Testis (tissue), 3 donors: ENCODE data around the gene VIT. TPM values are rescaled to one million over a fixed set of nuclear protein-coding genes. Genes with fewer than 3 reads are reported as not detected.

Experiments used
- DNase-seq: peaks from one replicate; pipeline ENCODE4 v3.0.0-alpha.2; 2019
- H3K27ac ChIP-seq, 2 donors: fragments of 200-600 bp; sonication (generic); one replicate each; pipeline ENCODE4 v1.5.1; 2019
- H3K27me3 ChIP-seq: fragments of 200-600 bp; sonication (generic); one replicate; pipeline ENCODE4 v1.5.1; 2019
- H3K36me3 ChIP-seq: fragments of 200-600 bp; sonication (generic); one replicate; pipeline ENCODE4 v1.5.1; 2017; ENCODE audit warnings: low read depth; ENCODE audit errors: missing control alignments
- H3K4me1 ChIP-seq: fragments of 200-600 bp; sonication (generic); one replicate; pipeline ENCODE4 v1.5.1; 2019
- H3K4me3 ChIP-seq, 2 donors: fragments of 200-600 bp; sonication (generic); one replicate each; pipeline ENCODE4 v1.5.1; 2017 to 2019
- H3K9me3 ChIP-seq: fragments of 200-600 bp; sonication (generic); one replicate; pipeline ENCODE4 v1.5.1; 2017
- POLR2A ChIP-seq: fragments of 450-650 bp; IDR thresholded peaks from one replicate; pipeline ENCODE4 v1.6.1; 2017; ENCODE audit warnings: antibody characterized with exemption, mild to moderate bottlenecking, moderate library complexity
- WGBS, 2 donors: methylation state at CpG; one replicate each; pipeline ENCODE4 v1.1.5; 2018; 5-methylcytosine and 5-hydroxymethylcytosine counted together
- intact Hi-C: fragments of 100-400 bp; cut with DNase I; formaldehyde crosslinking; loops from one replicate; pipeline ENCODE4 v1.15.1; 2023; ENCODE audit warnings: low total_unique reads
- polyA plus RNA-seq: library from polyadenylated mRNA; stranded (reverse); fragments of 350-450 nt; fragmentation: Illumina TruSeq; extraction: RNeasy Lipid Tissue Mini Kit (QIAGEN cat#74804); gene quantifications from one replicate; pipeline ENCODE4 v1.2.3, GENCODE V29; 2014; ENCODE audit warnings: low read depth, low replicate concordance; ENCODE audit not compliant: insufficient read depth
- total RNA-seq, 2 donors: library from RNA; depleted of rRNA; stranded (reverse); fragments of >200 nt; gene quantifications; one replicate each; pipeline ENCODE4 v1.2.3, GENCODE V29; 2016
- TF ChIP-seq, protein P1 (sequence below), 3 experiments: fragments of 450-650 bp in 2 of 3; fragments of 200-600 bp in 1 of 3; sonication (generic) in 1 of 3; IDR thresholded peaks; one replicate each; pipeline ENCODE4 v1.5.1; 2016 to 2019; ENCODE audit warnings: antibody characterized with exemption in 3 of 3, mild to moderate bottlenecking in 2 of 3, moderate library complexity in 1 of 3

Gene VIT
- total and polyA plus RNA-seq, 3 donors from 2014 or later: 5.6 to 9.4 (median 7.2) TPM

DNA sequence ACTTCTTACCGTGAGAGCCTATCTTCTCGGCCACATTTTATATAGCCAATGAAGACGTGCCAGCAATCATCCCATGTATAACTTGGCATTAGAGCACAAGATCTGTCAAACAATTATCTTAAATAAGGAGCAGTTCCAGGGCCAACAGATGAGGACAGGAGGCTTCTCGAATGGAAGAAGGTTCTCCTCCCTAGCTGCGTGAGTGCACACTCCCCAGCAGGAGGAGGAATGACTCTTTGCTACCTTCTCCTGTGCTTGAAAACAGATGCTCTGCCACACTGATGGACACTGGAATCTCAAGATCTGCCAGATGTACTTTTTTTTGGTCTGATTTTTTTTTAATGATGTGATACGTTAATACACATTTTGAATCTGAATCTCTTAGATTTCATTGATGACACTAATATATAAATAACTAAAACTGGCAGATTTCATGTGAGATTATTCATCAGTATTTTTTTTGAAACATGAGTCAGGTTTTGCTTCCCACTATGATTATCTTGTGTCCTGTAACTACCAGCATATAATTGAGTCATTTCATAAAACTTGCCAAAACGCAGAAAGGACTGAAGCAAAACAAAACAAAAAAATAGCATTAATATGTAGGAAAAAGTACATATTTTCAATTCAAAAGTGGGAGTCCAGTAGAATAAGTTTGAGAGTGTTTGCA, 626 bp upstream of the VIT start:
- peaks cover 8% of the 10 kb centered on the region for H3K4me1 ChIP-seq
- intact Hi-C loops: no loop called here
- WGBS, 2 donors: 44 to 50% methylated on average over 7 of the region's 7 CpGs

DNA sequence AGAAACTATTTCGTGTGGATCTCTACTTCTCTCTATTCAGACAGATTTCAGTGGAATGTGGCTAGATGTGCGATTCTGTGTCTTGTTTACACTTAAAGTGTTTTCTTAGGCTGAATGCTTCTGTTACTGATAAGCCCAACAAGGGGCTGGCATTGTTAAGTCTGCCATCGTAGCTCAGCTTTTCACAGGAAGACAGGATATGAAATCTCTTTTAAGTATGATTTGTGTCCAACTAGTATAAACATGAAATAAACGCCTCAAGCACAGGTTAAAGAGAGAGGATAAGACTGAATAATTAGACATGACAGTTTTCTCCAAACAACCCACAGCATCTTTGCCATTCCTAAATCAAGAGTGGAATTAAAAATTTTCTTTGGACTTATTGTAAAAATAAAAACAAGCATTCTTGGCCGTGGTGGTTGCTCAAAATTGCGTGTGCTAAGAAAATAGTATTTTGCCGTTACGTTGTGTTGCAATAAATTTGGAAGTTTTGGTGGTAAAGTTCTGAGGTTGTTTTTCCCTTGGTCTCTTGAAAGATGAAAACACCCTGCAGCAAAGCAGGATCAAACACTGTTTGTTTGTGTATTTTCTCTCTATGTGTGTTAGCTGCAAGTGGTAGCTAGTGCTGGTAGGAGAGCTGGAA, 1.0 kb downstream of the VIT start:
- no peaks in the 10 kb centered on the region for H3K9me3 ChIP-seq
- H3K27me3 ChIP-seq: no peaks in the 10 kb centered on the region
- H3K4me3 ChIP-seq: peak overlapping the region; percentile 2 to 10
- WGBS, 2 donors: 45 to 48% methylated on average over 8 of the region's 8 CpGs
- intact Hi-C loops: no loop called here
- H3K27ac ChIP-seq: peak overlapping the region in 1 of 2 donors; percentile 16
- peaks cover 8% of the 10 kb centered on the region for H3K4me1 ChIP-seq
- no peak for TF ChIP-seq POLR2A
- TF ChIP-seq, protein P1, sequence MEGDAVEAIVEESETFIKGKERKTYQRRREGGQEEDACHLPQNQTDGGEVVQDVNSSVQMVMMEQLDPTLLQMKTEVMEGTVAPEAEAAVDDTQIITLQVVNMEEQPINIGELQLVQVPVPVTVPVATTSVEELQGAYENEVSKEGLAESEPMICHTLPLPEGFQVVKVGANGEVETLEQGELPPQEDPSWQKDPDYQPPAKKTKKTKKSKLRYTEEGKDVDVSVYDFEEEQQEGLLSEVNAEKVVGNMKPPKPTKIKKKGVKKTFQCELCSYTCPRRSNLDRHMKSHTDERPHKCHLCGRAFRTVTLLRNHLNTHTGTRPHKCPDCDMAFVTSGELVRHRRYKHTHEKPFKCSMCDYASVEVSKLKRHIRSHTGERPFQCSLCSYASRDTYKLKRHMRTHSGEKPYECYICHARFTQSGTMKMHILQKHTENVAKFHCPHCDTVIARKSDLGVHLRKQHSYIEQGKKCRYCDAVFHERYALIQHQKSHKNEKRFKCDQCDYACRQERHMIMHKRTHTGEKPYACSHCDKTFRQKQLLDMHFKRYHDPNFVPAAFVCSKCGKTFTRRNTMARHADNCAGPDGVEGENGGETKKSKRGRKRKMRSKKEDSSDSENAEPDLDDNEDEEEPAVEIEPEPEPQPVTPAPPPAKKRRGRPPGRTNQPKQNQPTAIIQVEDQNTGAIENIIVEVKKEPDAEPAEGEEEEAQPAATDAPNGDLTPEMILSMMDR (IDR thresholded peaks at IDR 0.05): no peak
- no peak for DNase-seq
- no peaks in the 10 kb centered on the region for H3K36me3 ChIP-seq

More for the DNA sequence above, 626 bp upstream of the VIT start:
- Histone ChIP-seq H3K9me3 (no peaks in the 10 kb centered on the region), H3K27me3 (no peaks in the 10 kb centered on the region), H3K27ac (no peak overlapping the region), H3K36me3 (no peaks in the 10 kb centered on the region), H3K4me3 (no peak overlapping the region)
- no peak for TF ChIP-seq POLR2A
- TF ChIP-seq, protein P1 (IDR thresholded peaks at IDR 0.05): peak in 1 of 3 experiments; percentile 28
- no peak for DNase-seq

DNA sequence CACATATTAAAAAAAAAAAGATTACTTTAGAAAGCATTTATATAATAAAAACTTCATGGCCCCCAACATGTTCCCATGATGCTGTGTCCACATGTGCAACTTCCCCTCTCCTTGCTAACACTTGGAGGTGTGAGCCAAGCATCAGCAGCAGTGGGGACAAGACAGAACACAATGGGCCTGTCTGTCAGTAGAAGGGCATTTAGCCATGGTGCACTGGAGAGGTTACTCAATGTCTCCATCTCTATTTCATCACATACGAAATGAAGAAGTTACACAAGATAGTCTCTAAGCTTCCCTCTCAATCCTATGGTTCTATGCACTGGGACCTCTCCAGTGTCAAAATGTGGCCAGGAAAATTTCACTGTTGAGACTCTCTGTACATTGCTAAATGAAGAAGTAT, 2.5 kb downstream of the VIT start:
- Histone ChIP-seq H3K4me3 (no peak overlapping the region), H3K36me3 (no peaks in the 10 kb centered on the region), H3K9me3 (no peaks in the 10 kb centered on the region), H3K4me1 (no peaks in the 10 kb centered on the region), H3K27ac (no peak overlapping the region), H3K27me3 (no peaks in the 10 kb centered on the region)
- no peak for DNase-seq
- intact Hi-C loops: no loop called here
- WGBS, 2 donors: 69% methylated on average over 1 of the region's 1 CpG
- TF ChIP-seq POLR2A: no peak

DNA sequence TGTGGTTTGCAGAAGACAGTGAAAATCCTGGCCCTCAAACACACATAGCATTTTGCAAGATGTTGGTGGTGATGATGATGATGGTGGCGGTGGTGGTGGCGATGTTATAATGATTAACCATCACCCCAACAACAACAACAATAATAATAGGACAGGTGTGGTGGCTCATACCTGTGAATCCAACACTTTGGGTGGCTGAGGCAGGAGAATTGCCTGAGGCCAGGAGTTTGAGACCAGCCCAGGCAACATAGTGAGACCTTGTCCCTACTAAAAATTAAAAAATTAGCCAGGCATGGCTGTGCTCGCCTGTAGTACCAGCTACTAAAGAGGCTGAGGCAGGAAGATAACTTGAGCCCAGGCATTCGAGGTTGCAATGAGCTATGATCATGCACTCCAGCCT, 3.8 kb downstream of the VIT start:
- TF ChIP-seq POLR2A: no peak
- TF ChIP-seq, protein P1 (IDR thresholded peaks at IDR 0.05): no peak
- Histone ChIP-seq H3K4me1 (no peaks in the 10 kb centered on the region), H3K9me3 (no peaks in the 10 kb centered on the region), H3K36me3 (no peaks in the 10 kb centered on the region), H3K27me3 (no peaks in the 10 kb centered on the region), H3K27ac (no peak overlapping the region), H3K4me3 (no peak overlapping the region)
- 92 to 95% methylated on average over 4 of the region's 4 CpGs for WGBS, 2 donors
- intact Hi-C loops: no loop called here
- DNase-seq: no peak

DNA sequence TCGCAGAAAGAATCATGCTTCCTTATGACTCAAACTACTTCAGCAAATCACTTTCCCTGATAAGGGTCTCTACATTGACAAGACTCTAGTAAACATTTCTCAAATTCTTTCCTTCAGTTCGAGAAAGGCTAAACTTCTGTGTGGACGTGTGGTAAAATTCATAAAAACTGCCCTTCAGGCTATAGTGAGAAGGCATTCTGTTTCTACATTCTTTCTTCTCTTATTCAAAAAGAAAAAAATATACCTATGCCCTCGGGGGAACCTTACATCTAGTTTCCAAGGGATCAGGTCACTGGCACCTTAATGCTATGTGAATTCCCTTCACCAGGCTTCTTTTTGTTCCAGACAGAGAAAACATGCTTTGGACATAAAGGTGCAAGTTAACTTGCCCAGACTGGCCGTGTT, 4.9 kb downstream of the VIT start:
- no peaks in the 10 kb centered on the region for H3K36me3 ChIP-seq
- no peak for TF ChIP-seq POLR2A
- TF ChIP-seq, protein P1 (IDR thresholded peaks at IDR 0.05): no peak
- intact Hi-C loops: no loop called here
- peaks cover under 1% of the 10 kb centered on the region for H3K4me1 ChIP-seq
- WGBS, 2 donors: 52 to 77% methylated on average over 5 of the region's 5 CpGs
- H3K9me3 ChIP-seq: no peaks in the 10 kb centered on the region
- H3K27me3 ChIP-seq: no peaks in the 10 kb centered on the region
- no peak for DNase-seq
- H3K27ac ChIP-seq: no peak overlapping the region
- H3K4me3 ChIP-seq: no peak overlapping the region
